ENCODE measurements around the gene CFAP57. TPM values are rescaled to one million over a fixed set of nuclear protein-coding genes. Genes with fewer than 3 reads are reported as not detected.

CFAP57 gene
- total and polyA plus RNA-seq, 2 of the 8 experiments (the other 6 are each of a cell fraction or from before 2014, with no cell fraction given): 0.20 to 0.80 TPM

- TF ChIP-seq SP2 (IDR thresholded peaks at IDR 0.05; ENCODE audit: low read length) (no peak), SUZ12 (IDR thresholded peaks at IDR 0.05; ENCODE audit: low read length) (no peak), CHD2 (IDR thresholded peaks at IDR 0.05; ENCODE audit: low read length) (no peak), SIX5 (IDR thresholded peaks at IDR 0.05; ENCODE audit: low read depth, low read length) (no peak), RBBP5 (IDR thresholded peaks at IDR 0.05; ENCODE audit: borderline replicate concordance, low read depth, low read length) (no peak)
Measured at GRCh38 chr1:43303471-43304313, 131.6 kb downstream of the CFAP57 start (continued).

Small RNA genes lying within 50 kb of the gene (microRNA-seq; reads per million reads assigned to microRNA genes)
- 0.20 to 0.23 reads per million in 2 experiments for gene MIR6733 (ENCODE audit: borderline microRNAs expressed in 2 of 2, borderline number of aligned reads in 2 of 2, borderline replicate concordance in 1 of 2)

Small RNA genes lying within 50 kb of the gene (small RNA-seq; reads per million reads assigned to genes)
- gene RNA5SP46 (ENCODE audit: insufficient read depth): not detected

Other genes starting within 250 kb of the CFAP57 start
- gene SLC2A1, start 213.5 kb upstream of the CFAP57 start, total RNA-seq (2021; fragmentation: NEBNext Ultra II Directional; extraction: Animal tissue kit (Norgen Biotek cat#: 25700)): 230 and 239 TPM in 2 replicates
- gene SLC2A1, start 213.5 kb upstream of the CFAP57 start, polyA plus RNA-seq (2011; rRNA removed): 308 and 434 TPM in 2 replicates
- 102 and 104 TPM in 2 replicates for gene EBNA1BP2, start within 50 bp of the CFAP57 start, total RNA-seq (2021; fragmentation: NEBNext Ultra II Directional; extraction: Animal tissue kit (Norgen Biotek cat#: 25700))
- gene EBNA1BP2, start within 50 bp of the CFAP57 start, polyA plus RNA-seq (2011; rRNA removed): 31.0 and 46.0 TPM in 2 replicates
- gene TMEM125, start 97.7 kb downstream of the CFAP57 start, total RNA-seq (2021; fragmentation: NEBNext Ultra II Directional; extraction: Animal tissue kit (Norgen Biotek cat#: 25700)): 24.6 and 26.5 TPM in 2 replicates
- gene TMEM125, start 97.7 kb downstream of the CFAP57 start, polyA plus RNA-seq (2011; rRNA removed): 46.7 and 54.2 TPM in 2 replicates
- 10.6 and 12.0 TPM in 2 replicates for gene C1orf210, start 113.3 kb downstream of the CFAP57 start, total RNA-seq (2021; fragmentation: NEBNext Ultra II Directional; extraction: Animal tissue kit (Norgen Biotek cat#: 25700))
- 27.9 and 29.9 TPM in 2 replicates for gene C1orf210, start 113.3 kb downstream of the CFAP57 start, polyA plus RNA-seq (2011; rRNA removed)
- 2.2 and 2.7 TPM in 2 replicates for gene TIE1, start 128.7 kb downstream of the CFAP57 start, total RNA-seq (2021; fragmentation: NEBNext Ultra II Directional; extraction: Animal tissue kit (Norgen Biotek cat#: 25700))
- 0.74 and 1.5 TPM in 2 replicates for gene TIE1, start 128.7 kb downstream of the CFAP57 start, polyA plus RNA-seq (2011; rRNA removed)
- not detected in 2 replicates for gene MPL, start 165.5 kb downstream of the CFAP57 start, total RNA-seq (2021; fragmentation: NEBNext Ultra II Directional; extraction: Animal tissue kit (Norgen Biotek cat#: 25700))
- 0.08 and 0.11 TPM in 2 replicates for gene MPL, start 165.5 kb downstream of the CFAP57 start, polyA plus RNA-seq (2011; rRNA removed)
- gene CDC20, start 186.7 kb downstream of the CFAP57 start, total RNA-seq (2021; fragmentation: NEBNext Ultra II Directional; extraction: Animal tissue kit (Norgen Biotek cat#: 25700)): 221 and 252 TPM in 2 replicates
- 214 and 350 TPM in 2 replicates for gene CDC20, start 186.7 kb downstream of the CFAP57 start, polyA plus RNA-seq (2011; rRNA removed)
- gene ELOVL1, start 195.7 kb downstream of the CFAP57 start, total RNA-seq (2021; fragmentation: NEBNext Ultra II Directional; extraction: Animal tissue kit (Norgen Biotek cat#: 25700)): 28.5 and 29.1 TPM in 2 replicates
- gene ELOVL1, start 195.7 kb downstream of the CFAP57 start, polyA plus RNA-seq (2011; rRNA removed): 58.2 and 68.1 TPM in 2 replicates
- 19.5 and 20.6 TPM in 2 replicates for gene MED8, start 217.5 kb downstream of the CFAP57 start, total RNA-seq (2021; fragmentation: NEBNext Ultra II Directional; extraction: Animal tissue kit (Norgen Biotek cat#: 25700))
- 6.7 and 7.0 TPM in 2 replicates for gene MED8, start 217.5 kb downstream of the CFAP57 start, polyA plus RNA-seq (2011; rRNA removed)
- 12.9 and 13.8 TPM in 2 replicates for gene SZT2, start 217.6 kb downstream of the CFAP57 start, total RNA-seq (2021; fragmentation: NEBNext Ultra II Directional; extraction: Animal tissue kit (Norgen Biotek cat#: 25700))
- gene SZT2, start 217.6 kb downstream of the CFAP57 start, polyA plus RNA-seq (2011; rRNA removed): 4.7 and 8.0 TPM in 2 replicates

All from H1 (cell line).